MCF 10A (cell line): Measurements from ENCODE around the gene MACROD1. TPM values are rescaled to one million over a fixed set of nuclear protein-coding genes. Genes with fewer than 3 reads are reported as not detected.

Experiments used
- BruUV-seq: library from RNA; stranded (reverse); fragments of 400-500 nt; replicated peaks from 2 replicates; lab custom pipeline; 2021; lab: Mats Ljungman, UMichigan
- CTCF ChIA-PET: fragments of 300-600 bp; sonication (Branson Sonifier 250); formaldehyde crosslinking; extraction: SDS; loops from one replicate; lab custom pipeline; 2021; ENCODE audit warnings: antibody characterized with exemption, inconsistent platforms; lab: Yijun Ruan, JAX
- POLR2A ChIA-PET: fragments of 300-600, 350-650 bp; sonication (Branson Sonifier 250); formaldehyde crosslinking; extraction: SDS; loops from one replicate; lab custom pipeline; 2020; ENCODE audit warnings: antibody characterized with exemption, inconsistent platforms; lab: Yijun Ruan, JAX
- DNase-seq: peaks from one replicate; pipeline ENCODE4 v3.0.0-alpha.2; 2018; ENCODE audit not compliant: unreplicated experiment
- H3K27ac Mint-ChIP-seq: one replicate; pipeline ENCODE4 v1.8.0; 2022; ENCODE audit warnings: mild to moderate bottlenecking, low read depth, mixed read lengths; ENCODE audit not compliant: unreplicated experiment
- H3K27me3 Mint-ChIP-seq: one replicate; pipeline ENCODE4 v1.8.0; 2022; ENCODE audit warnings: mixed read lengths; ENCODE audit not compliant: insufficient read depth, unreplicated experiment
- H3K36me3 Mint-ChIP-seq: one replicate; pipeline ENCODE4 v1.8.0; 2022; ENCODE audit warnings: mild to moderate bottlenecking, moderate library complexity, mixed read lengths; ENCODE audit not compliant: insufficient read depth, unreplicated experiment
- H3K4me1 Mint-ChIP-seq: one replicate; pipeline ENCODE4 v1.8.0; 2022; ENCODE audit warnings: mixed read lengths; ENCODE audit not compliant: insufficient read depth, unreplicated experiment
- H3K4me3 Mint-ChIP-seq: one replicate; pipeline ENCODE4 v1.8.0; 2022; ENCODE audit warnings: mild to moderate bottlenecking, moderate library complexity, mixed read lengths; ENCODE audit not compliant: unreplicated experiment
- H3K9me3 Mint-ChIP-seq: one replicate; pipeline ENCODE4 v1.8.0; 2022; ENCODE audit warnings: mixed read lengths; ENCODE audit not compliant: unreplicated experiment
- CTCF ChIP-seq: fragments of 200-600 bp; IDR thresholded peaks from one replicate; pipeline ENCODE4 v1.8.0; 2022; ENCODE audit warnings: antibody characterized with exemption, mild to moderate bottlenecking; ENCODE audit not compliant: unreplicated experiment
- intact Hi-C: fragments of 100-400 bp; cut with micrococcal nuclease; formaldehyde crosslinking; loops from 2 replicates; pipeline ENCODE4 v1.14.1; 2022
- total RNA-seq: library from RNA; stranded (reverse); gene quantifications from 2 replicates; pipeline ENCODE4 v1.2.3, GENCODE V29; 2022

Gene MACROD1
- total RNA-seq, 1 experiment from 2014 or later = 15.1 TPM

GRCh38 chr11:64150051-64150450 is 15.9 kb downstream of the MACROD1 start:
- TF ChIP-seq CTCF = no peak
- H3K9me3 Mint-ChIP-seq = no peaks in the 10 kb centered on the region
- BruUV-seq = no TSS peak
- no peak overlapping the region for H3K4me3 Mint-ChIP-seq
- intact Hi-C loops = no loop called here
- DNase-seq = no peak
- H3K27me3 Mint-ChIP-seq = no peaks in the 10 kb centered on the region
- no peaks in the 10 kb centered on the region for H3K4me1 Mint-ChIP-seq
- no peaks in the 10 kb centered on the region for H3K36me3 Mint-ChIP-seq
- POLR2A ChIA-PET = interaction anchor here (1.1 kb wide), 1 partner anchor 164 kb away, joined by 3 read pairs; the partner anchor contains the start of gene OTUB1
- CTCF ChIA-PET = interaction anchor here (0.6 to 4.3 kb wide), 12 partner anchors 14 to 342 kb away, joined by 3 to 45 read pairs (median 4); partner anchors contain the start of gene MARK2
- no peak overlapping the region for H3K27ac Mint-ChIP-seq

GRCh38 chr11:64148917-64149617 is 16.8 kb downstream of the MACROD1 start:
- no peaks in the 10 kb centered on the region for H3K9me3 Mint-ChIP-seq
- H3K4me3 Mint-ChIP-seq = no peak overlapping the region
- no peaks in the 10 kb centered on the region for H3K27me3 Mint-ChIP-seq
- no peak for DNase-seq
- H3K27ac Mint-ChIP-seq = no peak overlapping the region
- peaks cover 4% of the 10 kb centered on the region for H3K36me3 Mint-ChIP-seq
- no TSS peak for BruUV-seq
- ChIA-PET CTCF (interaction anchor here (0.6 to 4.3 kb wide), 19 partner anchors 14 to 341 kb away, joined by 3 to 45 read pairs (median 4); partner anchors contain the start of gene MARK2), POLR2A (interaction anchor here (1.2 kb wide), 1 partner anchor 163 kb away, joined by 3 read pairs; no protein-coding TSS in a partner anchor)
- intact Hi-C loops = loop anchor here (5.0 kb wide), 2 partner anchors 107 to 162 kb away; partner anchors contain the start of gene OTUB1
- TF ChIP-seq CTCF = no peak
- no peaks in the 10 kb centered on the region for H3K4me1 Mint-ChIP-seq

GRCh38 chr11:64148226-64148916 is 17.5 kb downstream of the MACROD1 start:
- CTCF ChIA-PET = interaction anchor here (0.5 to 4.3 kb wide), 15 partner anchors 9 to 410 kb away, joined by 3 to 45 read pairs (median 3); partner anchors contain the start of gene MARK2
- no peak overlapping the region for H3K4me3 Mint-ChIP-seq
- H3K27me3 Mint-ChIP-seq = no peaks in the 10 kb centered on the region

More at GRCh38 chr11:64148226-64148916, 17.5 kb downstream of the MACROD1 start:
- intact Hi-C loops = loop anchor here (5.0 kb wide), 2 partner anchors 106 to 161 kb away; partner anchors contain the start of gene OTUB1
- peaks cover 6% of the 10 kb centered on the region for H3K4me1 Mint-ChIP-seq
- TF ChIP-seq CTCF = peak; percentile 86
- DNase-seq = peak; percentile 68
- H3K9me3 Mint-ChIP-seq = no peaks in the 10 kb centered on the region
- POLR2A ChIA-PET = interaction anchor here (1.2 kb wide), 1 partner anchor 163 kb away, joined by 3 read pairs; no protein-coding TSS in a partner anchor
- no TSS peak for BruUV-seq
- peaks cover 8% of the 10 kb centered on the region for H3K36me3 Mint-ChIP-seq
- H3K27ac Mint-ChIP-seq = no peak overlapping the region
